ENCODE measurements around the gene ZRANB1.
"Not testable (repeated sequence)": the region's sequence is repeated elsewhere in the genome, so short reads cannot be mapped to it uniquely, and the experiment has no call there.

- not testable (repeated sequence) for TF ChIP-seq EZH2phosphoT487, CTCF, EZH2 (IDR thresholded peaks at IDR 0.05)
Measured at GRCh38 chr10:124988753-124989152, 46.8 kb downstream of the ZRANB1 start.

Data from neural progenitor cell (in vitro differentiated cells).